HCT116 (cell line): ENCODE data around the gene MIEN1. TPM values are rescaled to one million over a fixed set of nuclear protein-coding genes. Genes with fewer than 3 reads are reported as not detected.

Source experiments
- ATAC-seq: fragments of 200-7000 bp; cut with Tn5 transposase; 2 replicates; pipeline ENCODE4 v1.9.1; 2020; ENCODE audit warnings: mild to moderate bottlenecking, moderate library complexity
- BruUV-seq: library from RNA; stranded (reverse); fragments of 400-500 nt; replicated peaks from 2 replicates; lab custom pipeline; 2021; lab: Mats Ljungman, UMichigan
- CTCF ChIA-PET: fragments of 300-600 bp; sonication (Branson Sonifier 250); formaldehyde crosslinking; loops from one replicate; lab custom pipeline; 2021; ENCODE audit warnings: antibody characterized with exemption; lab: Charles Lee
- POLR2A ChIA-PET: fragments of 300-600, 350-600 bp; sonication (Branson Sonifier 250); formaldehyde crosslinking; loops from one replicate; lab custom pipeline; 2021; ENCODE audit warnings: antibody characterized with exemption; lab: Charles Lee
- RAD21 ChIA-PET, 2 experiments: fragments of 300-600 bp; sonication (Branson Sonifier 250); formaldehyde crosslinking; loops; one replicate each; lab custom pipeline; 2023; ENCODE audit warnings: low total read pairs in 2 of 2; ENCODE audit not compliant: uncharacterized antibody in 2 of 2, unreplicated experiment in 2 of 2, low non-redundant PET in 1 of 2; lab: Charles Lee
- DNase-seq: peaks from one replicate; pipeline ENCODE4 v3.0.0-alpha.2; 2010; ENCODE audit warnings: low read depth, low spot score
- H2AFZ ChIP-seq: fragments of 200-600 bp; shearing (Covaris generic), sonication (generic); 2 replicates; pipeline ENCODE4 v1.6.1; 2017; ENCODE audit warnings: low read depth, mixed run types, mixed read lengths, antibody characterized with exemption, low read length; ENCODE audit not compliant: poor library complexity, severe bottlenecking
- H3K27ac ChIP-seq: 2 replicates; pipeline ENCODE4 v1.5.1; 2012; ENCODE audit warnings: low read depth, low read length
- H3K27me3 ChIP-seq: fragments of 200-600 bp; sonication (generic); 2 replicates; pipeline ENCODE4 v1.6.1; 2016; ENCODE audit warnings: mixed run types, low read length, mixed read lengths; ENCODE audit not compliant: insufficient read depth
- H3K36me3 ChIP-seq, 2 experiments: fragments of 200-500 bp in 1 of 2; fragments of 200-600 bp in 1 of 2; sonication (Bioruptor generic) in 1 of 2; sonication (generic) in 1 of 2; 2 replicates each; pipeline versions ENCODE4 v1.5.1 to v1.6.1; 2014 to 2016; ENCODE audit warnings: low read length in 2 of 2, inconsistent platforms in 1 of 2, mixed read lengths in 1 of 2, mixed run types in 1 of 2; ENCODE audit not compliant: insufficient read depth in 2 of 2, control insufficient read depth in 1 of 2
- H3K4me1 ChIP-seq, 2 experiments: fragments of 200-600 bp in 1 of 2; sonication (generic) in 1 of 2; 2 replicates each; pipeline versions ENCODE4 v1.5.1 to v1.6.1; 2012 to 2017; ENCODE audit warnings: low read length in 2 of 2, inconsistent platforms in 1 of 2, mild to moderate bottlenecking in 1 of 2, mixed read lengths in 1 of 2, mixed run types in 1 of 2, moderate library complexity in 1 of 2; ENCODE audit not compliant: insufficient read depth in 2 of 2, control insufficient read depth in 1 of 2
- H3K4me2 ChIP-seq: fragments of 200-600 bp; sonication (generic); 2 replicates; pipeline ENCODE4 v1.6.1; 2017; ENCODE audit warnings: mixed run types, low read length, mixed read lengths
- H3K4me3 ChIP-seq, 2 experiments: fragments of 200-600 bp in 1 of 2; sonication (generic) in 1 of 2; replicated peaks in 1 of 2; 2 replicates each; pipeline ENCODE4 v1.5.1; 2011 to 2016; ENCODE audit warnings: low read length in 2 of 2, control low read depth in 1 of 2, low read depth in 1 of 2, mild to moderate bottlenecking in 1 of 2, mixed read lengths in 1 of 2, mixed run types in 1 of 2
- H3K79me2 ChIP-seq: fragments of 200-600 bp; sonication (generic); 2 replicates; pipeline ENCODE4 v1.6.1; 2017; ENCODE audit warnings: mild to moderate bottlenecking, mixed run types, low read length, moderate library complexity, mixed read lengths; ENCODE audit not compliant: insufficient read depth
- H3K9ac ChIP-seq: fragments of 200-600 bp; sonication (generic); 2 replicates; pipeline ENCODE4 v1.6.1; 2016; ENCODE audit warnings: low read length, mixed read lengths
- H3K9me2 ChIP-seq: fragments of 200-600 bp; sonication (generic), shearing (Covaris generic); 2 replicates; pipeline ENCODE4 v1.6.1; 2017; ENCODE audit warnings: mixed run types, mild to moderate bottlenecking, moderate library complexity; ENCODE audit not compliant: insufficient read depth
- H3K9me3 ChIP-seq, 2 experiments: fragments of 200-500 bp in 1 of 2; fragments of 200-600 bp in 1 of 2; sonication (Bioruptor generic) in 1 of 2; sonication (generic) in 1 of 2; 2 replicates each; pipeline ENCODE4 v1.6.1; 2014 to 2017; ENCODE audit warnings: low read length in 2 of 2, mixed read lengths in 2 of 2, inconsistent platforms in 1 of 2, low read depth in 1 of 2, mild to moderate bottlenecking in 1 of 2, mixed run types in 1 of 2, moderate library complexity in 1 of 2; ENCODE audit not compliant: control insufficient read depth in 1 of 2, insufficient read depth in 1 of 2
- H4K20me1 ChIP-seq: fragments of 200-600 bp; sonication (generic), shearing (Covaris generic); 2 replicates; pipeline ENCODE4 v1.6.1; 2017; ENCODE audit warnings: mixed run types, mild to moderate bottlenecking, moderate library complexity; ENCODE audit not compliant: insufficient read depth
- ATF3 ChIP-seq: IDR thresholded peaks from 2 replicates; pipeline ENCODE4 v1.6.1; 2012
- CBX3 ChIP-seq: IDR thresholded peaks from 2 replicates; pipeline ENCODE4 v1.6.1; 2012; ENCODE audit warnings: low read depth
- CTCF ChIP-seq, 3 experiments: fragments of 200-600 bp in 1 of 3; sonication (generic) in 1 of 3; IDR thresholded peaks in 2 of 3; conservative IDR thresholded peaks in 1 of 3; 2 replicates each; pipeline ENCODE4 v1.5.1; 2012 to 2017; ENCODE audit warnings: low read depth in 2 of 3, low read length in 2 of 3, antibody characterized with exemption in 1 of 3, borderline replicate concordance in 1 of 3, control low read depth in 1 of 3, mild to moderate bottlenecking in 1 of 3, mixed read lengths in 1 of 3, mixed run types in 1 of 3, moderate library complexity in 1 of 3; ENCODE audit not compliant: insufficient read depth in 1 of 3
- EGR1 ChIP-seq: IDR thresholded peaks from 2 replicates; pipeline ENCODE4 v1.6.1; 2012; ENCODE audit warnings: low read depth
- EZH2 ChIP-seq: fragments of 200-600 bp; sonication (generic); IDR thresholded peaks from 2 replicates; pipeline ENCODE4 v1.6.1; 2017; ENCODE audit warnings: antibody characterized with exemption, mixed run types
- EZH2phosphoT487 ChIP-seq: fragments of 200-600 bp; IDR thresholded peaks from 2 replicates; pipeline ENCODE4 v1.6.1; 2018; ENCODE audit warnings: antibody characterized with exemption, borderline replicate concordance
- FOSL1 ChIP-seq: IDR thresholded peaks from 2 replicates; pipeline ENCODE4 v1.6.1; 2012; ENCODE audit warnings: low read depth
- JUND ChIP-seq: IDR thresholded peaks from 2 replicates; pipeline ENCODE4 v1.6.1; 2012
- REST ChIP-seq: IDR thresholded peaks from 2 replicates; pipeline ENCODE4 v1.6.1; 2012; ENCODE audit warnings: low read depth
- SIN3A ChIP-seq: IDR thresholded peaks from 2 replicates; pipeline ENCODE4 v1.6.1; 2012; ENCODE audit warnings: low read depth
- TCF7L2 ChIP-seq: IDR thresholded peaks from 2 replicates; pipeline ENCODE4 v1.7.0; 2011; ENCODE audit warnings: borderline replicate concordance, inconsistent platforms; ENCODE audit not compliant: insufficient read depth, insufficient read length; ENCODE audit errors: extremely low read depth
- YY1 ChIP-seq: IDR thresholded peaks from 2 replicates; pipeline ENCODE4 v1.6.1; 2011; ENCODE audit warnings: low read length, low read depth, moderate library complexity, mild to moderate bottlenecking; ENCODE audit not compliant: insufficient replicate concordance; ENCODE audit errors: extremely low read depth
- ZFX ChIP-seq: fragments of 450-650 bp; IDR thresholded peaks from 2 replicates; pipeline ENCODE4 v1.6.1; 2017
- intact Hi-C: fragments of 100-400 bp; cut with micrococcal nuclease; formaldehyde crosslinking; loops from 2 replicates; pipeline ENCODE4 v1.10.0; 2022
- total RNA-seq: library from RNA; stranded (reverse); gene quantifications from one replicate; pipeline ENCODE4 v1.2.1, GENCODE V29; 2021; ENCODE audit not compliant: unreplicated experiment

The MIEN1 gene
- total RNA-seq, 1 experiment from 2014 or later = 73.9 TPM

- no peak overlapping the region for H3K4me3 ChIP-seq
- no peak for DNase-seq
- peaks cover 12 to 19% of the 10 kb centered on the region in 2 experiments for H3K4me1 ChIP-seq
- intact Hi-C loops = no loop called here
- no peak overlapping the region for H3K27ac ChIP-seq
- H3K9ac ChIP-seq = no peak overlapping the region
- ChIA-PET CTCF (no interaction called here), RAD21 (no interaction called here), POLR2A (no interaction called here)
- H4K20me1 ChIP-seq = no peaks in the 10 kb centered on the region
- no peaks in the 10 kb centered on the region for H3K36me3 ChIP-seq
- H3K9me2 ChIP-seq = no peaks in the 10 kb centered on the region
- BruUV-seq = no TSS peak
- no peaks in the 10 kb centered on the region for H3K79me2 ChIP-seq
- H3K9me3 ChIP-seq = no peaks in the 10 kb centered on the region
- H3K27me3 ChIP-seq = peaks cover 9% of the 10 kb centered on the region
- H3K4me2 ChIP-seq = no peak overlapping the region
- TF ChIP-seq FOSL1 = no peak
- TF ChIP-seq SIN3A = no peak
- no peak for TF ChIP-seq CBX3
- no peak for TF ChIP-seq EGR1
- TF ChIP-seq TCF7L2 = no peak
- no peak for TF ChIP-seq EZH2phosphoT487
- TF ChIP-seq YY1 = no peak
- TF ChIP-seq ZFX = no peak
- no peak overlapping the region for H2AFZ ChIP-seq
- no peak for ATAC-seq
Observed at GRCh38 chr17:39765766-39766165, 35.4 kb upstream of the MIEN1 start.

- no TSS peak for BruUV-seq
- CTCF ChIA-PET = no interaction called here
- no peak for TF ChIP-seq ATF3
- no peak for TF ChIP-seq CTCF (IDR thresholded peaks at IDR 0.05 in 2 of 3, conservative IDR thresholded peaks at IDR 0.05 in 1 of 3; ENCODE audit: borderline replicate concordance in 1 of 3, insufficient read depth in 1 of 3, low read depth in 2 of 3, low read length in 2 of 3)
- no peak for TF ChIP-seq TCF7L2
- no peak for TF ChIP-seq FOSL1
- no peak for TF ChIP-seq EZH2
- no peak for TF ChIP-seq JUND
- TF ChIP-seq REST = no peak
Observed at GRCh38 chr17:39765175-39765574, 34.8 kb upstream of the MIEN1 start.

More at GRCh38 chr17:39765175-39765574, 34.8 kb upstream of the MIEN1 start:
- Histone ChIP-seq H3K4me1 (peaks cover 7 to 13% of the 10 kb centered on the region in 2 experiments), H3K27ac (no peak overlapping the region), H3K9me3 (no peaks in the 10 kb centered on the region), H2AFZ (no peak overlapping the region), H3K9ac (no peak overlapping the region), H3K4me2 (no peak overlapping the region), H4K20me1 (no peaks in the 10 kb centered on the region), H3K4me3 (no peak overlapping the region), H3K79me2 (no peaks in the 10 kb centered on the region), H3K36me3 (no peaks in the 10 kb centered on the region), H3K9me2 (no peaks in the 10 kb centered on the region), H3K27me3 (peaks cover 9% of the 10 kb centered on the region)
- intact Hi-C loops = no loop called here
- ChIA-PET RAD21 (no interaction called here), POLR2A (no interaction called here)
- no peak for ATAC-seq
- no peak for DNase-seq
